ENCODE measurements around the gene UNC5A. TPM values are rescaled to one million over a fixed set of nuclear protein-coding genes. Genes with fewer than 3 reads are reported as not detected.
"Not testable (repeated sequence)": the region's sequence is repeated elsewhere in the genome, so short reads cannot be mapped to it uniquely, and the experiment has no call there.

UNC5A gene
- total RNA-seq, 1 donor from 2014 or later: not detected

DNA sequence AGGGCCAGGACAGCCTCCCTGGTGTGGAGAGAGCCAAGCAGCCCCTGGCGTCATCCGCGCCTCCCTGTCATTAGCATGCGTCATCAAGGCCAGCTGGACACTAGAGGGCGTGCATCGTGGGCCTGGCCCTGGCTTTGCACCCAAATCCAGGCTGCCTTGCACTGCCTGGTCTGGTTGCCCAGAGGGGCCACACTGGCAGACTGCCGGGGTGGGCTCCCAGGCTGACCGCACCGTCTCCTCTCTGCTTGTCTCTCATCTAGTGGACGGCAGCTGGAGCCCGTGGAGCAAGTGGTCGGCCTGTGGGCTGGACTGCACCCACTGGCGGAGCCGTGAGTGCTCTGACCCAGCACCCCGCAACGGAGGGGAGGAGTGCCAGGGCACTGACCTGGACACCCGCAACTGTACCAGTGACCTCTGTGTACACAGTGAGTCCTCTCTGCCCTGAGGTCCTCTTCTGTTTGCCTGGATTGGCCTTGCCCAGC lies 59.8 kb downstream of the UNC5A start:
- Mint-ChIP-seq H3K27ac (no peak overlapping the region), H3K4me1 (peaks cover 6% of the 10 kb centered on the region), H3K27me3 (peaks cover 17% of the 10 kb centered on the region), H3K36me3 (ENCODE audit: low read depth) (no peaks in the 10 kb centered on the region), H3K4me3 (no peak overlapping the region), H3K9me3 (no peaks in the 10 kb centered on the region)
- no peak for ATAC-seq (ENCODE audit: low read depth)
- intact Hi-C loops (cut with micrococcal nuclease): no loop called here
- no peak for TF ChIP-seq CTCF (IDR thresholded peaks at IDR 0.05)
- no peak for DNase-seq
- ChIA-PET CTCF (no interaction called here), POLR2A (no interaction called here)

- H3K27ac Mint-ChIP-seq; H3K36me3 Mint-ChIP-seq (ENCODE audit: low read depth); POLR2A ChIA-PET; H3K4me1 Mint-ChIP-seq; H3K4me3 Mint-ChIP-seq; DNase-seq; CTCF ChIA-PET; intact Hi-C loops (cut with micrococcal nuclease); ATAC-seq (ENCODE audit: low read depth); H3K9me3 Mint-ChIP-seq: not testable (repeated sequence)
- H3K27me3 Mint-ChIP-seq: peaks cover 17% of the 10 kb centered on the region
These were observed 60.3 kb downstream of the UNC5A start for GRCh38 chr5:176870644-176871043.

DNA sequence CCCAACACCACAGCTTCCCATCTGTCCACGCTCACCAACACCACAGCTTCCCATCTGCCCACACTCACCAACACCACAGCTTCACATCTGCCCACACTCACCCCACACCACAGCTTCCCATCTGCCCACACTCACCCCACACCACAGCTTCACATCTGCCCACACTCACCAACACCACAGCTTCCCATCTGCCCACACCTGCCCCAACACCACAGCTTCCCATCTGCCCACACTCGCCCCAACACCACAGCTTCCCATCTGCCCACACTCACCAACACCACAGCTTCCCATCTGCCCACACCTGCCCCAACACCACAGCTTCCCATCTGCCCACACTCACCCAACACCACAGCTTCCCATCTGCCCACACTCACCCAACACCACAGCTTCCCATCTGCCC lies 62.2 kb downstream of the UNC5A start:
- H3K4me1 Mint-ChIP-seq; H3K27ac Mint-ChIP-seq; ATAC-seq (ENCODE audit: low read depth); H3K36me3 Mint-ChIP-seq (ENCODE audit: low read depth); POLR2A ChIA-PET; H3K4me3 Mint-ChIP-seq; intact Hi-C loops (cut with micrococcal nuclease); H3K9me3 Mint-ChIP-seq; DNase-seq; CTCF ChIA-PET: not testable (repeated sequence)
- peaks cover 17% of the 10 kb centered on the region for H3K27me3 Mint-ChIP-seq

DNA sequence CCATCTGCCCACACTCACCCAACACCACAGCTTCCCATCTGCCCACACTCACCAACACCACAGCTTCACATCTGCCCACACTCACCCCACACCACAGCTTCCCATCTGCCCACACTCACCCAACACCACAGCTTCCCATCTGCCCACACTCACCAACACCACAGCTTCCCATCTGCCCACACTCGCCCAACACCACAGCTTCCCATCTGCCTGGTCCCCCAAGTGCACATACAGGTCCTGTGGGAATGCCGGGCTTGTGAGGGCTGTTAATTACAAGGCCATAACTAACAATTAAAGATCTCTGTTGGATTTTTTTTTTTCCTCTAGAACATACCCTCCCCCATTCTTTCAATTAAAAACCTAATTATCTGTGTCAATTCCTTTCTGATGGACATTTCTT lies 62.7 kb downstream of the UNC5A start:
- peaks cover 17% of the 10 kb centered on the region for H3K27me3 Mint-ChIP-seq
- H3K36me3 Mint-ChIP-seq (ENCODE audit: low read depth); H3K4me1 Mint-ChIP-seq; H3K9me3 Mint-ChIP-seq; H3K4me3 Mint-ChIP-seq; ATAC-seq (ENCODE audit: low read depth); intact Hi-C loops (cut with micrococcal nuclease); CTCF ChIA-PET; DNase-seq; POLR2A ChIA-PET; H3K27ac Mint-ChIP-seq: not testable (repeated sequence)

DNA sequence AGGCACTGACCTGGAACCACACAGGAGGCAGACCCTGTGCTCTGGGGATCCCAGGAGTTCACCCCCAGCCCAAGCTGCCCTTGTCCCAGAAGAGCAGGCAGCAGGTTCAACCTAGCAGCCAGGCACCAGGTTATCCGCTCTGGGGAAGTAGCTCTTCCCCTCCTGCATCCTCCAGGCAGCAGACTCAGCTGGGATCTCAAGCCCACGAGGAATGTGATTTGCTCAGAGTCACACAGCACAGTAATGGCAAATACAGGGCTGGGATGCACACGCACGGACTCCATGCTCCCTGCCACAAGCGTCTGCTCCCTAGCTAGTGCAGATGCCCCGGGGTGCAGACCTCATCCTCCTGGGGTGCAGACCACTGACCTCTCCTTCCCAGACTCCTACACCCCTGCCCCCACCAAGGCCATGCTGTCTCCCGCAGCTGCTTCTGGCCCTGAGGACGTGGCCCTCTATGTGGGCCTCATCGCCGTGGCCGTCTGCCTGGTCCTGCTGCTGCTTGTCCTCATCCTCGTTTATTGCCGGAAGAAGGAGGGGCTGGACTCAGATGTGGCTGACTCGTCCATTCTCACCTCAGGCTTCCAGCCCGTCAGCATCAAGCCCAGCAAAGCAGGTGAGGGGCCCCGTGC lies 63.3 kb downstream of the UNC5A start:
- Mint-ChIP-seq H3K36me3 (ENCODE audit: low read depth) (no peaks in the 10 kb centered on the region), H3K4me3 (no peak overlapping the region), H3K27me3 (peaks cover 18% of the 10 kb centered on the region), H3K4me1 (peaks cover 6% of the 10 kb centered on the region), H3K27ac (no peak overlapping the region), H3K9me3 (no peaks in the 10 kb centered on the region)
- DNase-seq: no peak
- intact Hi-C loops (cut with micrococcal nuclease): no loop called here
- TF ChIP-seq CTCF (IDR thresholded peaks at IDR 0.05): no peak
- no peak for ATAC-seq (ENCODE audit: low read depth)
- ChIA-PET CTCF (no interaction called here), POLR2A (no interaction called here)

DNA sequence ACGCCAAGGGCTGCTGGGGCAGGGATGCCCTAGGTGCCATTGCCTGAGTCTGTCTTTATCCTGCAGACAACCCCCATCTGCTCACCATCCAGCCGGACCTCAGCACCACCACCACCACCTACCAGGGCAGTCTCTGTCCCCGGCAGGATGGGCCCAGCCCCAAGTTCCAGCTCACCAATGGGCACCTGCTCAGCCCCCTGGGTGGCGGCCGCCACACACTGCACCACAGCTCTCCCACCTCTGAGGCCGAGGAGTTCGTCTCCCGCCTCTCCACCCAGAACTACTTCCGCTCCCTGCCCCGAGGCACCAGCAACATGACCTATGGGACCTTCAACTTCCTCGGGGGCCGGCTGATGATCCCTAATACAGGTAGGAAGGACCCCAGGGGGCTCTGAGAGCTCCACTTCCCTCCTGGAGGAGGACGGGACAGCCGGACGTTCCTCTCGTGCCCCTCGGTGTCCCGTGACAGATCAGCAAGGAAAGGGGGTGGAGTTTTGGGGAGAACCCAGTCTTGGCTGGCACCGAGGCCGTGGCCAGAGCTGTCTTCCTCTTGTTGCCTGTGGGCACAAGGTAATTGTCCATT lies 63.9 kb downstream of the UNC5A start:
- no peak for DNase-seq
- no peak for TF ChIP-seq CTCF (IDR thresholded peaks at IDR 0.05)
- Mint-ChIP-seq H3K9me3 (no peaks in the 10 kb centered on the region), H3K4me1 (peaks cover 6% of the 10 kb centered on the region), H3K36me3 (ENCODE audit: low read depth) (no peaks in the 10 kb centered on the region), H3K4me3 (no peak overlapping the region), H3K27ac (no peak overlapping the region), H3K27me3 (peaks cover 23% of the 10 kb centered on the region)
- ChIA-PET POLR2A (no interaction called here), CTCF (no interaction called here)
- no peak for ATAC-seq (ENCODE audit: low read depth)
- intact Hi-C loops (cut with micrococcal nuclease): no loop called here

Data from activated B cell treated with CpG ODN at 0.5 μM for 24 hours (primary cell).